ENCODE results near the gene DSEL.
A peak's percentile ranks its signal among the peaks of the same experiment; 100 is the strongest.

DSEL gene

GRCh38 chr18:67516539-67517443 lies at the start of gene DSEL:
Gene DSEL, minus strand, starts transcription at chr18:67516720. Its CDS starts 2,112 bp downstream, at chr18:67514608.
- peak; percentile 90 for DNase-seq

- DNase-seq = peak; percentile 85
Observed at GRCh38 chr18:67553437-67553836, 36.9 kb upstream of the DSEL start.

GRCh38 chr18:67550872-67551520 lies 34.5 kb upstream of the DSEL start:
- DNase-seq = peak; percentile 96

GRCh38 chr18:67549946-67550345 lies 33.4 kb upstream of the DSEL start:
- peak; percentile 30 for DNase-seq

- DNase-seq = no peak
Observed at GRCh38 chr18:67545681-67546080, 29.2 kb upstream of the DSEL start.

- no peak for DNase-seq
Observed at GRCh38 chr18:67540559-67540958, 24.0 kb upstream of the DSEL start.

GRCh38 chr18:67531929-67532328 lies 15.4 kb upstream of the DSEL start:
- no peak for DNase-seq

- no peak for DNase-seq
Observed at GRCh38 chr18:67525328-67526099, 9.0 kb upstream of the DSEL start.

GRCh38 chr18:67520351-67520921 lies 3.9 kb upstream of the DSEL start:
- no peak for DNase-seq

GRCh38 chr18:67519592-67519991 lies 3.1 kb upstream of the DSEL start:
- DNase-seq = peak; percentile 53

- DNase-seq = no peak
Observed at GRCh38 chr18:67518566-67518965, 2.0 kb upstream of the DSEL start.

GRCh38 chr18:67517444-67517765 lies 885 bp upstream of the DSEL start:
- peak; percentile 88 for DNase-seq

GRCh38 chr18:67515942-67516538 lies 480 bp downstream of the DSEL start:
- DNase-seq = peak; percentile 85

GRCh38 chr18:67514901-67515540 lies 1.5 kb downstream of the DSEL start:
- DNase-seq = no peak

GRCh38 chr18:67514465-67514864 lies 2.1 kb downstream of the DSEL start:
- DNase-seq = no peak

- DNase-seq = no peak
Observed at GRCh38 chr18:67513280-67513679, 3.2 kb downstream of the DSEL start.

- no peak for DNase-seq
Observed at GRCh38 chr18:67511840-67512239, 4.7 kb downstream of the DSEL start.

- DNase-seq = no peak
Observed at GRCh38 chr18:67510831-67511230, 5.7 kb downstream of the DSEL start.

GRCh38 chr18:67509741-67510391 lies 6.7 kb downstream of the DSEL start:
- no peak for DNase-seq

GRCh38 chr18:67508146-67508545 lies 8.4 kb downstream of the DSEL start:
- no peak for DNase-seq

GRCh38 chr18:67504739-67505138 lies 11.8 kb downstream of the DSEL start:
- DNase-seq = no peak

All from DMS79 treated with DMSO at 0.1 percent for 48 hours (cell line).